Glomerular visceral epithelial cell (primary cell): ENCODE measurements around the gene USP4.

Experiments
- DNase-seq: peaks from one replicate; pipeline ENCODE4 v3.0.0-alpha.2; 2016; ENCODE audit errors: extremely low spot score

The USP4 gene

GRCh38 chr3:49295489-49296058 lies 44.3 kb downstream of the USP4 start:
- peak; percentile 25 for DNase-seq

GRCh38 chr3:49294343-49294742 lies 45.5 kb downstream of the USP4 start:
- no peak for DNase-seq

- DNase-seq = no peak
Observed at GRCh38 chr3:49283997-49284396, 55.9 kb downstream of the USP4 start.

- no peak for DNase-seq
Observed at GRCh38 chr3:49279376-49279775, 60.5 kb downstream of the USP4 start.

- DNase-seq = no peak
Observed at GRCh38 chr3:49278548-49278947, 61.3 kb downstream of the USP4 start.

GRCh38 chr3:49277383-49277775 lies 62.5 kb downstream of the USP4 start:
- no peak for DNase-seq

- peak; percentile 45 for DNase-seq
Observed at GRCh38 chr3:49276475-49277382, 63.1 kb downstream of the USP4 start, which contains the start of gene C3orf62. TSS of gene C3orf62 (minus strand) at chr3:49277232. CDS start at chr3:49276872, 360 bp downstream.

- no peak for DNase-seq
Observed at GRCh38 chr3:49273825-49274532, 65.9 kb downstream of the USP4 start.

GRCh38 chr3:49271047-49271446 lies 68.8 kb downstream of the USP4 start:
- DNase-seq = no peak

GRCh38 chr3:49270156-49270500 lies 69.7 kb downstream of the USP4 start:
- DNase-seq = no peak

GRCh38 chr3:49269443-49270155 lies 70.3 kb downstream of the USP4 start:
- DNase-seq = no peak

- no peak for DNase-seq
Observed at GRCh38 chr3:49266410-49267095, 73.3 kb downstream of the USP4 start.

GRCh38 chr3:49265661-49266386 lies 74.0 kb downstream of the USP4 start:
- DNase-seq = no peak

GRCh38 chr3:49263159-49263889 lies 76.5 kb downstream of the USP4 start:
- DNase-seq = no peak

GRCh38 chr3:49260806-49261324 lies 79.0 kb downstream of the USP4 start:
- no peak for DNase-seq

- DNase-seq = no peak
Observed at GRCh38 chr3:49257187-49257586, 82.7 kb downstream of the USP4 start.

- DNase-seq = no peak
Observed at GRCh38 chr3:49255718-49256511, 83.9 kb downstream of the USP4 start.

- peak; percentile 78 for DNase-seq
Observed at GRCh38 chr3:49255112-49255511, 84.7 kb downstream of the USP4 start.

- DNase-seq = no peak
Observed at GRCh38 chr3:49253512-49253911, 86.3 kb downstream of the USP4 start.
